K562 (cell line): ENCODE data around the gene REM2. TPM values are rescaled to one million over a fixed set of nuclear protein-coding genes. Genes with fewer than 3 reads are reported as not detected.
A peak's percentile ranks its signal among the peaks of the same experiment; 100 is the strongest.

Source experiments
- ATAC-seq: fragments of 200-7000 bp; cut with Tn5 transposase; 3 replicates; pipeline ENCODE4 v1.9.1; 2020; ENCODE audit warnings: moderate library complexity
- BruUV-seq: library from RNA; stranded (reverse); fragments of 400-500 nt; replicated peaks from 2 replicates; lab custom pipeline; 2021; lab: Mats Ljungman, UMichigan
- CTCF ChIA-PET: fragments of 300-600 bp; formaldehyde crosslinking; extraction: SDS; loops from one replicate; lab custom pipeline; 2021; ENCODE audit warnings: low intra/inter-chr PET ratio; lab: Yijun Ruan, JAX
- POLR2A ChIA-PET: fragments of 300-600, 350-650 bp; sonication (Branson Sonifier 250); formaldehyde crosslinking; extraction: SDS; loops from one replicate; lab custom pipeline; 2021; ENCODE audit warnings: antibody characterized with exemption, inconsistent platforms; lab: Yijun Ruan, JAX
- DNase-seq, 4 experiments: peaks; one replicate each; pipeline versions ENCODE4 v3.0.0 to v3.0.0-alpha.2; 2011 to 2018; ENCODE audit warnings: low spot score in 3 of 4, mixed read lengths in 3 of 4; ENCODE audit errors: extremely low read depth in 1 of 4
- FAIRE-seq: peaks from 2 replicates; lab custom pipeline; 2011; peaks lifted over from hg19 to GRCh38; lab: Jason Lieb, UNC
- H2AFZ ChIP-seq: 2 replicates; pipeline ENCODE4 v1.6.0; 2011; ENCODE audit warnings: low read depth, low read length, control low read depth, inconsistent platforms
- H3K27ac ChIP-seq: fragments of 200-600 bp; 3 replicates; pipeline ENCODE4 v1.8.0; 2011; ENCODE audit warnings: low read depth, mild to moderate bottlenecking, control low read depth, inconsistent platforms, low read length, moderate library complexity, mixed read lengths; ENCODE audit errors: extremely low read depth
- H3K27me3 ChIP-seq, 2 experiments: fragments of 300-600 bp in 1 of 2; 2 replicates in 1 of 2; 3 replicates in 1 of 2; pipeline versions ENCODE4 v1.6.0 to v1.8.0; 2011; ENCODE audit warnings: inconsistent platforms in 2 of 2, low read length in 2 of 2, mild to moderate bottlenecking in 1 of 2, mixed read lengths in 1 of 2, moderate library complexity in 1 of 2; ENCODE audit not compliant: control insufficient read depth in 2 of 2, insufficient read depth in 2 of 2
- H3K36me3 ChIP-seq: fragments of 300-600 bp; 3 replicates; pipeline ENCODE4 v1.8.0; 2011; ENCODE audit warnings: mild to moderate bottlenecking, low read length, inconsistent platforms; ENCODE audit not compliant: control insufficient read depth, insufficient read depth
- H3K4me1 ChIP-seq, 2 experiments: fragments of 200-600 bp in 1 of 2; replicated peaks in 1 of 2; 2 replicates in 1 of 2; 3 replicates in 1 of 2; pipeline versions ENCODE4 v1.5.1 to v1.8.0; 2011; ENCODE audit warnings: inconsistent platforms in 2 of 2, low read length in 2 of 2, mild to moderate bottlenecking in 1 of 2, mixed read lengths in 1 of 2, moderate library complexity in 1 of 2; ENCODE audit not compliant: control insufficient read depth in 2 of 2, insufficient read depth in 2 of 2
- H3K4me2 ChIP-seq: 2 replicates; pipeline ENCODE4 v1.6.1; 2011; ENCODE audit warnings: low read length, control low read depth, inconsistent platforms, mixed read lengths; ENCODE audit not compliant: insufficient read depth
- H3K4me3 ChIP-seq: fragments of 200-600 bp; sonication (generic), shearing (Covaris generic); 2 replicates; pipeline ENCODE4 v1.5.1; 2016; ENCODE audit warnings: control low read depth, inconsistent platforms
- H3K79me2 ChIP-seq: fragments of 200-600 bp; 3 replicates; pipeline ENCODE4 v1.8.0; 2011; ENCODE audit warnings: low read length, inconsistent platforms; ENCODE audit not compliant: control insufficient read depth, insufficient read depth
- H3K9ac ChIP-seq, 2 experiments: 2 replicates each; pipeline versions ENCODE4 v1.6.0 to v1.6.1; 2011; ENCODE audit warnings: low read depth in 2 of 2, low read length in 2 of 2, control low read depth in 1 of 2, inconsistent platforms in 1 of 2, mild to moderate bottlenecking in 1 of 2, mixed read lengths in 1 of 2; ENCODE audit not compliant: insufficient read depth in 1 of 2
- H3K9me1 ChIP-seq: one replicate; pipeline ENCODE4 v1.6.0; 2011; ENCODE audit warnings: inconsistent platforms, mild to moderate bottlenecking, low read length, moderate library complexity; ENCODE audit not compliant: control insufficient read depth, insufficient read depth
- H3K9me3 ChIP-seq: replicated peaks from 2 replicates; pipeline ENCODE4 v1.5.1; 2011; ENCODE audit warnings: low read depth, low read length, inconsistent platforms; ENCODE audit not compliant: control insufficient read depth, insufficient read depth
- H4K20me1 ChIP-seq: replicated peaks from 2 replicates; pipeline ENCODE4 v1.6.1; 2011; ENCODE audit warnings: low read length, inconsistent platforms, mixed read lengths; ENCODE audit not compliant: control insufficient read depth, insufficient read depth
- BDP1 ChIP-seq: IDR thresholded peaks from 3 replicates; pipeline ENCODE4 v1.6.1; 2011; ENCODE audit not compliant: insufficient read length, insufficient read depth
- ELF1 ChIP-seq: fragments of 200-800 bp; sonication (Bioruptor generic); IDR thresholded peaks from 2 replicates; pipeline ENCODE4 v1.6.1; 2016; ENCODE audit warnings: missing genetic modification characterization, missing compliant biosample characterization
- KLF1 ChIP-seq: fragments of 450-650 bp; IDR thresholded peaks from 2 replicates; pipeline ENCODE4 v1.6.1; 2016; ENCODE audit warnings: missing genetic modification characterization, missing compliant biosample characterization
- POLR2G ChIP-seq: fragments of 200-400 bp; formaldehyde crosslinking; IDR thresholded peaks from 2 replicates; pipeline ENCODE4 v1.6.1; 2017; ENCODE audit warnings: low read depth, mild to moderate bottlenecking, antibody characterized with exemption, low read length, moderate library complexity
- SIN3A ChIP-seq, 2 experiments: fragments of 150-350 bp in 1 of 2; IDR thresholded peaks; 2 replicates each; pipeline ENCODE4 v1.6.1; 2011 to 2016; ENCODE audit warnings: borderline replicate concordance in 2 of 2, low read depth in 2 of 2, low read length in 2 of 2, mild to moderate bottlenecking in 2 of 2, moderate library complexity in 2 of 2; ENCODE audit not compliant: control insufficient read depth in 1 of 2
- ZFP36 ChIP-seq: fragments of 150-350 bp; IDR thresholded peaks from 2 replicates; pipeline ENCODE4 v1.6.1; 2018; ENCODE audit warnings: low read length, low read depth; ENCODE audit not compliant: partially characterized antibody
- ZNF431 ChIP-seq: sonication (generic); formaldehyde crosslinking; IDR thresholded peaks from 2 replicates; pipeline ENCODE4 v1.8.0; 2022; ENCODE audit warnings: mild to moderate bottlenecking, missing genetic modification reagents
- WGBS: fragments of 100-300 bp; shearing (Covaris generic); methylation state at CpG from one replicate; pipeline ENCODE4 v1.1.6; 2016; ENCODE audit warnings: low coverage, mixed read lengths; ENCODE audit not compliant: insufficient coverage; ENCODE audit errors: missing lambda C conversion rate; 5-methylcytosine and 5-hydroxymethylcytosine counted together
- in situ Hi-C: fragments of 300-500 bp; cut with MboI; formaldehyde crosslinking; loops from 4 replicates; pipeline ENCODE4 v1.15.0; 2018; ENCODE audit warnings: inconsistent platforms, mixed read lengths
- intact Hi-C: fragments of 100-400 bp; cut with micrococcal nuclease; formaldehyde crosslinking; loops from 2 replicates; pipeline ENCODE4 v1.14.2; 2022
- polyA plus RNA-seq, 8 experiments: library from polyadenylated mRNA; depleted of rRNA in 4 of 8; stranded (reverse) in 5 of 8; unstranded in 3 of 8; fragments of >200 nt; fragmentation: Nextera tagmentation in 2 of 8; fragmentation: Illumina TruSeq in 1 of 8; extraction: Ambion mirVana in 2 of 8; extraction: Trizol in 1 of 8; gene quantifications; 2 replicates each; pipeline versions ENCODE4 v1.2.1 to v1.2.3, GENCODE V29; 2011 to 2014; ENCODE audit warnings: inconsistent platforms in 1 of 8, missing spikeins in 1 of 8
- total RNA-seq, 7 experiments: library from RNA; depleted of rRNA in 6 of 7; stranded (reverse); fragments of >200 nt in 6 of 7; fragmentation: Illumina TruSeq in 2 of 7; extraction: Trizol in 2 of 7; gene quantifications; 2 replicates each; pipeline versions ENCODE4 v1.2.1 to v1.2.3, GENCODE V29; 2011 to 2021; ENCODE audit warnings: low replicate concordance in 1 of 7
- TF ChIP-seq, protein P1 (sequence below): fragments of 250-450 bp; sonication (Bioruptor Pico); IDR thresholded peaks from 2 replicates; pipeline ENCODE4 v1.6.1; 2021; ENCODE audit warnings: mild to moderate bottlenecking

The REM2 gene
- total and polyA plus RNA-seq, 9 of the 15 experiments (the other 6 are each of a cell fraction or from before 2014, with no cell fraction given) = 0.18 to 1.0 (median 0.38) TPM

DNA sequence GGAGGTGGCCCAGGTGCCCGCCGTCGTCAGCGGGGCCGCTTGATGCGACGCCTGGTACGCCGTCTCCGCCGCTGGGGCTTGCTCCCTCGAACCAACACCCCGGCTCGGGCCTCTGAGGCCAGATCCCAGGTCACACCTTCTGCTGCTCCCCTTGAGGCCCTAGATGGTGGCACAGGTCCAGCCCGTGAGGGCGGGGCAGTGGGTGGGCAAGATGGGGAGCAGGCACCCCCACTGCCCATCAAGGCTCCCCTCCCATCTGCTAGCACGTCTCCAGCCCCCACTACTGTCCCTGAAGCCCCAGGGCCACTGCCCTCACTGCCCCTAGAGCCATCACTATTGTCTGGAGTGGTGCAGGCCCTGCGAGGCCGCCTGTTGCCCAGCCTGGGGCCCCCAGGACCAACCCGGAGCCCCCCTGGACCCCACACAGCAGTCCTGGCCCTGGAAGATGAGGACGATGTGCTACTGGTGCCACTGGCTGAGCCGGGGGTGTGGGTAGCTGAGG, 6.0 kb upstream of the REM2 start (continued):
- no peak for TF ChIP-seq ZNF431 (CRISPR knock-in tag)
- no peak for TF ChIP-seq KLF1 (tag)
- TF ChIP-seq, protein P1, sequence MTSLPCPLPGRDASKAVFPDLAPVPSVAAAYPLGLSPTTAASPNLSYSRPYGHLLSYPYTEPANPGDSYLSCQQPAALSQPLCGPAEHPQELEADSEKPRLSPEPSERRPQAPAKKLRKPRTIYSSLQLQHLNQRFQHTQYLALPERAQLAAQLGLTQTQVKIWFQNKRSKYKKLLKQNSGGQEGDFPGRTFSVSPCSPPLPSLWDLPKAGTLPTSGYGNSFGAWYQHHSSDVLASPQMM = no peak

DNA sequence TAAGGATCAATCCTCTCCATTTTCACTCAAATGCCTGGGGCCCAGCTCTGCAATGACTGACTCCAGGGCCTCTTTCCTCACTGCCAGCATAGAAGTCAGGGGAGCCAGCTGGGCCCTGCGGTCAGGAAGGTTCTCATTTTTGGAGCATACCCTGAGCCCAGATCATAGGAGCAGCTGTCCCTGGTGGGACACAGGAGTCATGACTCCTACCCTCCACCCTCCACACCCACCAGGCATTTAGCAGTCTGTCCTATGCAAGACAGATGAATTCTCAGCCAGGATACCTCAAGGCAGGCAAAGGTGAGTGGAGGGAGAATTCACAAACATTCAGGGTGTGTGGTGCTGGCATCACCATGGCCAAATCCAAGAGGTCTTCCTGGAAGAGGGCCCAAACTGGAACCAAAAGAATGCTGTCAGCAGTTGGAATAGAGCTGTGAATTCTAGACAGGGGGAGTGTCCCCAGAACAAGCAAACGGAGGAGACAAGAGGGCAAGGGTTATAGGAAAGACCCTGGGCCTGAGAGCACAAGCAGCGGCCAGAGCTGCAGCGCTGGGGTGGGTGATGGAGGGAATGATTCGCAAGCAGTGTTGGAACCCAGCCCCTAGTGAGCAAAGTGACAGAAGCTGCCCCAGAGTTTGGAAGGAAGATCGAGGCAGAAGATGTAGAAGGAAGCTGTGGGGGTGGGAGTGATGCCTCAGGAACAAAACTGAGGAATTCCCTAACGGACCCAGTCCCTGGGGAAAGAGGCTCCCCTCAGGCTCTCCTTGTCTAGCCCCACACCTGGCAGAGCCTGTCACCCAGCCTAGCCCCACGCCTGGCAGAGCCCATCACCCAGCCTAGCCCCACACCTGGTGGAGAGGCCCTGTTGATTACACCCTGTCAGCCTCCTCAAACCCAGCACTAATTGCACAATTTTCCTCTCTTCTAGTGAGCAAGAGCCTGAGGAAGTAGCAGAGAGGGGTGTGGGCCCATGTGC, 4.5 kb upstream of the REM2 start:
- H3K4me1 ChIP-seq = peaks cover 6 to 24% of the 10 kb centered on the region in 2 experiments
- no peaks in the 10 kb centered on the region for H3K9me3 ChIP-seq
- peaks cover 5% of the 10 kb centered on the region; the same call in 1 of the 2 replicates for H4K20me1 ChIP-seq
- no peak overlapping the region for H3K9ac ChIP-seq
- H3K27ac ChIP-seq = no peak overlapping the region
- no peak overlapping the region for H2AFZ ChIP-seq
- ChIA-PET CTCF (no interaction called here), POLR2A (interaction anchor here (0.7 to 1.5 kb wide), 5 partner anchors 12 to 216 kb away, joined by 3 to 5 read pairs (median 3); no protein-coding TSS in a partner anchor)
- in situ Hi-C loops = no loop called here
- H3K27me3 ChIP-seq = no peaks in the 10 kb centered on the region
- no peak overlapping the region for H3K4me2 ChIP-seq
- no peaks in the 10 kb centered on the region for H3K79me2 ChIP-seq
- no peak overlapping the region for H3K4me3 ChIP-seq
- no peaks in the 10 kb centered on the region for H3K9me1 ChIP-seq
- no TSS peak for BruUV-seq
- intact Hi-C loops = no loop called here
- ATAC-seq = 0 out of 3 replicates have a peak, but pooled peaks have one; percentile 4
- H3K36me3 ChIP-seq = peaks cover 47% of the 10 kb centered on the region; the same call in 2 of the 3 replicates
- FAIRE-seq = no peak
- no peak for DNase-seq
- WGBS = 70% methylated on average over 8 of the region's 8 CpGs
- TF ChIP-seq POLR2G = 0 out of 2 replicates have a peak, but pooled peaks have one; percentile 31
- TF ChIP-seq SIN3A (IDR thresholded peaks at IDR 0.05; ENCODE audit: borderline replicate concordance in 2 of 2, control insufficient read depth in 1 of 2, low read depth in 2 of 2, low read length in 2 of 2) = no peak
- peak; percentile 85 for TF ChIP-seq ZFP36
- TF ChIP-seq BDP1 = no peak
- no peak for TF ChIP-seq ELF1 (tag)
